ENCODE measurements around the gene SYVN1.

GRCh38 chr11:65090628-65091027, 43.7 kb downstream of the SYVN1 start:
- TF ChIP-seq CTCF (IDR thresholded peaks at IDR 0.05; ENCODE audit: low read length) = no peak
- no peak for TF ChIP-seq EZH2 (IDR thresholded peaks at IDR 0.05; ENCODE audit: borderline replicate concordance, low read length)

Measured in OCI-LY1 (cell line).